ENCODE measurements around the gene CT45A9.
"Not testable (repeated sequence)": the region's sequence is repeated elsewhere in the genome, so short reads cannot be mapped to it uniquely, and the experiment has no call there.

The CT45A9 gene, protein sequence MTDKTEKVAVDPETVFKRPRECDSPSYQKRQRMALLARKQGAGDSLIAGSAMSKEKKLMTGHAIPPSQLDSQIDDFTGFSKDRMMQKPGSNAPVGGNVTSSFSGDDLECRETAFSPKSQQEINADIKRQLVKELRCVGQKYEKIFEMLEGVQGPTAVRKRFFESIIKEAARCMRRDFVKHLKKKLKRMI

DNA sequence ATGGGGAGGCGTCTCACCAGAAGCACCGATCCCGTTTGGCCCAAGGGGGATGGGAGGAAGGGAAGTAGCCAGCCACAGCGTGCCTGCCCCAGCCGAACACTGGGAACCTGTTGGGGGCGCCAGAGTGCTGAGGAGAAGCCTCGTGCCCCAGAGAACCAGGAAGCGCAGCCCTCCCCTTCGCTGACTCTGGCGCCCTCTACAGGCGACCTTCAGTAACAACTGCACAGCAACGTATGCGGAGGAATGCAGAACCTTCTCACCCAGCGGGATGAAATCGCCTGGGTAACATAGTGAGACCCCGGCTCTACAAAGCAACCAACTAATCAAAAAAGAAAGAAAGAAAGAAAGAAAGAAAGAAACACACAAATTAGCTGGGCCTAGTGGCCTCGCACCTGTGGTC is at the start of gene CT45A9:
Gene CT45A9, minus strand, starts transcription at position 101 of the 400 bp plus-strand sequence. CDS start 3,751 bp downstream, outside the sequence.
- not testable (repeated sequence) for H3K4me2 ChIP-seq (ENCODE audit: low read length); H3K27ac ChIP-seq (ENCODE audit: low read length); H3K9ac ChIP-seq (ENCODE audit: low read length); H3K27me3 ChIP-seq (ENCODE audit: low read depth, low read length); H3K36me3 ChIP-seq (replicated peaks; ENCODE audit: low read depth, low read length); H3K4me3 ChIP-seq (ENCODE audit: low read length); H4K20me1 ChIP-seq (ENCODE audit: insufficient read depth, low read length); H3K79me2 ChIP-seq (ENCODE audit: low read length); H2AFZ ChIP-seq (ENCODE audit: low read depth, low read length); H3K9me3 ChIP-seq (ENCODE audit: insufficient read depth, low read length); H3K4me1 ChIP-seq (ENCODE audit: low read length)

DNA sequence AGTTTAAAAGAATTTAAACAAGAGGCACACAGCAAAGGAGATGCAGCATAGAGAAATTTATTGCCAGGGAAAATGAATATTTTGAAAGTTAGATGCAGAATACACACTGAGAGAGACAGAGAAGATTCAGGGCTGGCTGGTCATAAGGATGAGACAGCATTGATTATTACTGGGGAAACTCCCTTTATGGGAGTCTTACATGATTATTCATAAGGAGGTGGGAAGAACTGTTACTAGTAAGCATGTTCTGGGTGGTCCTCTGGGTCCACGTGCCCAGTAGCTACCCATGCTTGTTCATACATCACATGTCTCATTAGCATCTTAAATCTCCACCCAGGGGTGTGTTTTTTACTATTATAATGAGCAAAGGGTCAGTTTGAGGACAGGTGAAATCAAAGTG is 48.9 kb upstream of the CT45A9 start:
- not testable (repeated sequence) for H3K27ac ChIP-seq (ENCODE audit: low read length); H3K9me3 ChIP-seq (ENCODE audit: insufficient read depth, low read length); H3K4me3 ChIP-seq (ENCODE audit: low read length); H4K20me1 ChIP-seq (ENCODE audit: insufficient read depth, low read length); H3K27me3 ChIP-seq (ENCODE audit: low read depth, low read length); H2AFZ ChIP-seq (ENCODE audit: low read depth, low read length); H3K9ac ChIP-seq (ENCODE audit: low read length); H3K79me2 ChIP-seq (ENCODE audit: low read length); H3K4me2 ChIP-seq (ENCODE audit: low read length); H3K4me1 ChIP-seq (ENCODE audit: low read length); H3K36me3 ChIP-seq (replicated peaks; ENCODE audit: low read depth, low read length)

DNA sequence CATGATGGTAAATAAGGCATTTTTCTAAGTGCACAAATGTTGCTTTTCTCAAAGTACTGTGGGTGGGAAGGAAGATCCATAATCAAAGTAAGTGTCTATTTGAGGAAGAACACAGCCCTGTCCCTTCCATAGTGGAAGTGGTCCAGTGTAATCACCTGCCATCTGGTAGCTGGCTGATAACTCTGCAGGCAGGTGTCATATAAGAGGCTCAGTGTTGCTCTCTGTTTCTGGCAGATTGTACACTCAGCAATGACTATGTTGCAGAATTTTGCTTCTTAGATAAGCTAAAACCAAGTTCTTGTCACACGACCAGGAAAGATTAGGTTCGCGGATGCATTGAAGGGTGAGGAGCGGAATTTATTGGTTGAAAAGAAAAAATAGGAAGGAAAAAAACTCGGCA is 42.8 kb upstream of the CT45A9 start:
- Histone ChIP-seq H4K20me1 (ENCODE audit: insufficient read depth, low read length) (no peaks in the 10 kb centered on the region), H3K36me3 (replicated peaks; ENCODE audit: low read depth, low read length) (no peaks in the 10 kb centered on the region), H3K9me3 (ENCODE audit: insufficient read depth, low read length) (no peaks in the 10 kb centered on the region), H3K27me3 (ENCODE audit: low read depth, low read length) (peaks cover 9% of the 10 kb centered on the region; the same call in 1 of the 2 replicates), H3K27ac (ENCODE audit: low read length) (no peak overlapping the region), H3K4me1 (ENCODE audit: low read length) (no peaks in the 10 kb centered on the region), H3K79me2 (ENCODE audit: low read length) (no peaks in the 10 kb centered on the region), H2AFZ (ENCODE audit: low read depth, low read length) (no peak overlapping the region), H3K4me2 (ENCODE audit: low read length) (no peak overlapping the region), H3K4me3 (ENCODE audit: low read length) (no peak overlapping the region), H3K9ac (ENCODE audit: low read length) (no peak overlapping the region)
- TF ChIP-seq EZH2phosphoT487 (IDR thresholded peaks at IDR 0.05; ENCODE audit: low read depth), result no peak
- TF ChIP-seq, protein P1, sequence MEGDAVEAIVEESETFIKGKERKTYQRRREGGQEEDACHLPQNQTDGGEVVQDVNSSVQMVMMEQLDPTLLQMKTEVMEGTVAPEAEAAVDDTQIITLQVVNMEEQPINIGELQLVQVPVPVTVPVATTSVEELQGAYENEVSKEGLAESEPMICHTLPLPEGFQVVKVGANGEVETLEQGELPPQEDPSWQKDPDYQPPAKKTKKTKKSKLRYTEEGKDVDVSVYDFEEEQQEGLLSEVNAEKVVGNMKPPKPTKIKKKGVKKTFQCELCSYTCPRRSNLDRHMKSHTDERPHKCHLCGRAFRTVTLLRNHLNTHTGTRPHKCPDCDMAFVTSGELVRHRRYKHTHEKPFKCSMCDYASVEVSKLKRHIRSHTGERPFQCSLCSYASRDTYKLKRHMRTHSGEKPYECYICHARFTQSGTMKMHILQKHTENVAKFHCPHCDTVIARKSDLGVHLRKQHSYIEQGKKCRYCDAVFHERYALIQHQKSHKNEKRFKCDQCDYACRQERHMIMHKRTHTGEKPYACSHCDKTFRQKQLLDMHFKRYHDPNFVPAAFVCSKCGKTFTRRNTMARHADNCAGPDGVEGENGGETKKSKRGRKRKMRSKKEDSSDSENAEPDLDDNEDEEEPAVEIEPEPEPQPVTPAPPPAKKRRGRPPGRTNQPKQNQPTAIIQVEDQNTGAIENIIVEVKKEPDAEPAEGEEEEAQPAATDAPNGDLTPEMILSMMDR (IDR thresholded peaks at IDR 0.05; ENCODE audit: low read depth, low read length), result no peak

DNA sequence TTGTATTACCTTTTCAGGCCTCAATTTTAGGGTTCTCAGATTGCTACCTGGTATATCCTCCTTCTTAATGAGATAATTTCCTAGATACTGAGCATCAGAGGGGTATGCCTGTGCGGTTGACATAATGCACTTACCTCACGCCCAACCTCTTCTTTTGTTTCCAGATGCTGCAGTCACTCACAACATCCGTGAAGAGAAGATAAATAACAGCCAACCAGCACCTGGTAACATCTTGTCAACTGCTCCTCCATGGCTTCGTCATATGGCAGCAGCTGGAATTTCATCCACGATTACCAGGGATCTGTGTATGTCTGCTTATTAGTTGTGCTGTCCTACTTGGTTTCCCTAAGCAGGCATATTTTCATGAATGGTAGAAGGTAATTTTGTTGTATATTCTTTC is 38.6 kb upstream of the CT45A9 start:
- no peak for TF ChIP-seq EZH2phosphoT487 (IDR thresholded peaks at IDR 0.05; ENCODE audit: low read depth)
- TF ChIP-seq, protein P1 (IDR thresholded peaks at IDR 0.05; ENCODE audit: low read depth, low read length), result no peak

DNA sequence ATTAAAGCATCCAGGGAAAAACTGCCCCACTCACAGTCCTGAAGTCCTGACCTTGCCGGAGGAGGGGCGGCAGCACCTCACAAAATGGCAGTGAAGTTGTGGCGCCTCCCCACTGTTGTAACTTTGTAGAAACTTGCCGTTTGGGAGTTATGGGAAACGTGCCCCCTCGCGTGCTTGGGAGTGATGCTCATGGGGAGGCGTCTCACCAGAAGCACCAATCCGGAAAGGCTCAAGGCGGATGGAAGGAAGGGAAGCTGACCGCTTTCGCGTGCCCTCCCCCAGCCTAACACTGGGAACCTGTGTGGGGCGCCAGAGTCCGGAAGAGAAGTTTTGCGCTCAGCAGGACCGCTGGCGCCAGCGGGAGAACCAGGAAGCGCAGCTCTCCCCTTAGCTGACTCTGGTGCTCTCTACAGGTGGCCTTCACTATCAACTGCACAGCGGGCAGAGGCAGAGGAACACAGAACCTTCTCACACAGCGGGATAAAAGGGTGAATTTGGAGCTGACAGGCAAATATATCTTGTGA is 21.7 kb upstream of the CT45A9 start, which contains the start of the genes CT45A10 and SAGE1:
Gene CT45A10, minus strand, starts transcription at position 151 of the 524 bp plus-strand sequence. CDS start 8,100 bp downstream, outside the sequence.
Gene SAGE1, plus strand, starts transcription at position 423 of the 524 bp plus-strand sequence. CDS start 2,527 bp downstream, outside the sequence.
- H3K4me1 ChIP-seq (ENCODE audit: low read length), result no peaks in the 10 kb centered on the region
- no peaks in the 10 kb centered on the region for H3K36me3 ChIP-seq (replicated peaks; ENCODE audit: low read depth, low read length)
- no peak within 1 kb of the TSS for H2AFZ ChIP-seq (ENCODE audit: low read depth, low read length)
- peaks cover under 1% of the 10 kb centered on the region for H3K79me2 ChIP-seq (ENCODE audit: low read length)
- H3K9ac ChIP-seq (ENCODE audit: low read length), result no peak within 1 kb of the TSS
- H3K27me3 ChIP-seq (ENCODE audit: low read depth, low read length), result no peaks in the 10 kb centered on the region
- H3K4me3 ChIP-seq (ENCODE audit: low read length), result no peak within 1 kb of the TSS
- no peak within 1 kb of the TSS for H3K4me2 ChIP-seq (ENCODE audit: low read length)
- no peak for TF ChIP-seq EZH2phosphoT487 (IDR thresholded peaks at IDR 0.05; ENCODE audit: low read depth)
- no peaks in the 10 kb centered on the region for H3K9me3 ChIP-seq (ENCODE audit: insufficient read depth, low read length)
- no peaks in the 10 kb centered on the region for H4K20me1 ChIP-seq (ENCODE audit: insufficient read depth, low read length)
- no peak within 1 kb of the TSS for H3K27ac ChIP-seq (ENCODE audit: low read length)

More for the DNA sequence above, 38.6 kb upstream of the CT45A9 start:
- Histone ChIP-seq H3K9ac (ENCODE audit: low read length) (no peak overlapping the region), H2AFZ (ENCODE audit: low read depth, low read length) (no peak overlapping the region), H3K36me3 (replicated peaks; ENCODE audit: low read depth, low read length) (no peaks in the 10 kb centered on the region), H3K9me3 (ENCODE audit: insufficient read depth, low read length) (no peaks in the 10 kb centered on the region), H4K20me1 (ENCODE audit: insufficient read depth, low read length) (no peaks in the 10 kb centered on the region), H3K27me3 (ENCODE audit: low read depth, low read length) (peaks cover 9% of the 10 kb centered on the region; the same call in 1 of the 2 replicates), H3K4me3 (ENCODE audit: low read length) (no peak overlapping the region), H3K27ac (ENCODE audit: low read length) (no peak overlapping the region), H3K79me2 (ENCODE audit: low read length) (no peaks in the 10 kb centered on the region), H3K4me1 (ENCODE audit: low read length) (no peaks in the 10 kb centered on the region), H3K4me2 (ENCODE audit: low read length) (no peak overlapping the region)

Measured in OCI-LY3 (cell line).